Measurements from ENCODE around the gene ARHGAP15.

DNA sequence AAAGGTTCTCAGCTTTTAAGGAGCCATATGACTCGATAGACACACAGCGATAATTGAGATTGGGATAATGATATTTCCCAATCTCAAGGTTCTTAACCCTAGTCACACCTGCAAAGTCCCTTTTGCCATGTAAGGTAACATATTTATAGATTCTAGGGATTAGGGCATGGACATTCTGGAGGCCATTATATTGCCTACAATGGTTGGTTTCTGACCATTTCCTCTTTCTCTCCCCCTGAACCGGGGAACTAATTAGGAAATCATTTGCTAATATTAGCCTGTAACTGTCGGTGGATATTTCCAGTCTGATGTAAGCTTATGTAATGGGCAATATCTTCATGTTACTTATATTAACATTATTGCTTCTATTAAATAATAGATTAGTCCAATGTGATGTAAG is 40.8 kb upstream of the ARHGAP15 start:
- no peak for TF ChIP-seq POLR2A (IDR thresholded peaks at IDR 0.05)
- no peak for TF ChIP-seq CTCF (IDR thresholded peaks at IDR 0.05)
- TF ChIP-seq EP300 (IDR thresholded peaks at IDR 0.05), result no peak

Data from gastroesophageal sphincter (tissue), 3 donors.